ENCODE data around the gene BTRC. TPM values are rescaled to one million over a fixed set of nuclear protein-coding genes. Genes with fewer than 3 reads are reported as not detected.
A peak's percentile ranks its signal among the peaks of the same experiment; 100 is the strongest.

The BTRC gene
- total RNA-seq, 2 donors from 2014 or later, result 19.8 to 22.4 TPM

- Histone ChIP-seq H3K4me1 (peaks cover 0 to 12% of the 10 kb centered on the region in 2 donors), H3K27ac (no peak overlapping the region), H3K36me3 (no peaks in the 10 kb centered on the region), H3K4me3 (no peak overlapping the region), H3K27me3 (peaks cover 0 to 20% of the 10 kb centered on the region in 2 donors), H3K9me3 (no peaks in the 10 kb centered on the region)
- no peak for DNase-seq (ENCODE audit: low spot score)
- TF ChIP-seq CTCF (IDR thresholded peaks at IDR 0.05), result no peak
Observed at GRCh38 chr10:101564490-101564991, 210.6 kb downstream of the BTRC start.

- no peak for DNase-seq (ENCODE audit: low spot score)
- Histone ChIP-seq H3K4me3 (no peak overlapping the region), H3K36me3 (no peaks in the 10 kb centered on the region), H3K4me1 (peaks cover 0 to 21% of the 10 kb centered on the region in 2 donors), H3K27me3 (peaks cover 0 to 21% of the 10 kb centered on the region in 2 donors), H3K9me3 (no peaks in the 10 kb centered on the region), H3K27ac (no peak overlapping the region)
- TF ChIP-seq CTCF (IDR thresholded peaks at IDR 0.05), result no peak
Observed at GRCh38 chr10:101565370-101565900, 211.5 kb downstream of the BTRC start.

- DNase-seq (ENCODE audit: low spot score), result no peak
- H3K36me3 ChIP-seq, result no peaks in the 10 kb centered on the region
- peaks cover 0 to 21% of the 10 kb centered on the region in 2 donors for H3K27me3 ChIP-seq
- no peak for TF ChIP-seq CTCF (IDR thresholded peaks at IDR 0.05)
- H3K4me3 ChIP-seq, result no peak overlapping the region
- peaks cover 0 to 26% of the 10 kb centered on the region in 2 donors for H3K4me1 ChIP-seq
- H3K9me3 ChIP-seq, result no peaks in the 10 kb centered on the region
- no peak overlapping the region for H3K27ac ChIP-seq
Observed at GRCh38 chr10:101565936-101566332, 212.0 kb downstream of the BTRC start.

GRCh38 chr10:101566333-101567164 is 212.6 kb downstream of the BTRC start:
- Histone ChIP-seq H3K9me3 (no peaks in the 10 kb centered on the region), H3K27ac (no peak overlapping the region), H3K36me3 (no peaks in the 10 kb centered on the region), H3K4me3 (peak overlapping the region; percentile 3 to 34), H3K27me3 (peaks cover 0 to 21% of the 10 kb centered on the region in 2 donors), H3K4me1 (peaks cover 0 to 27% of the 10 kb centered on the region in 2 donors)
- DNase-seq (ENCODE audit: low spot score), result no peak
- no peak for TF ChIP-seq CTCF (IDR thresholded peaks at IDR 0.05)

GRCh38 chr10:101567165-101568006 is 213.4 kb downstream of the BTRC start:
- Histone ChIP-seq H3K36me3 (no peaks in the 10 kb centered on the region), H3K27ac (no peak overlapping the region), H3K4me3 (no peak overlapping the region), H3K4me1 (peaks cover 0 to 27% of the 10 kb centered on the region in 2 donors), H3K9me3 (peaks cover 0 to 1% of the 10 kb centered on the region in 2 donors), H3K27me3 (peaks cover 0 to 21% of the 10 kb centered on the region in 2 donors)
- no peak for DNase-seq (ENCODE audit: low spot score)
- no peak for TF ChIP-seq CTCF (IDR thresholded peaks at IDR 0.05)
